GM12878 (cell line): ENCODE measurements around the gene SNX21. TPM values are rescaled to one million over a fixed set of nuclear protein-coding genes. Genes with fewer than 3 reads are reported as not detected.
A peak's percentile ranks its signal among the peaks of the same experiment; 100 is the strongest.

ENCODE experiments used
- ATAC-seq: fragments of 200-7000 bp; cut with Tn5 transposase; 3 replicates; pipeline ENCODE4 v1.9.1; 2020; ENCODE audit warnings: mild to moderate bottlenecking, moderate library complexity
- BruUV-seq: library from RNA; stranded (reverse); fragments of 400-500 nt; replicated peaks from 2 replicates; lab custom pipeline; 2021; lab: Mats Ljungman, UMichigan
- CTCF ChIA-PET: fragments of 300-600 bp; sonication (Branson Sonifier 250); formaldehyde crosslinking; extraction: SDS; loops from one replicate; lab custom pipeline; 2021; ENCODE audit warnings: inconsistent platforms; lab: Yijun Ruan, JAX
- POLR2A ChIA-PET: fragments of 350-600 bp; formaldehyde crosslinking; extraction: SDS; loops from one replicate; lab custom pipeline; 2021; ENCODE audit warnings: inconsistent platforms; lab: Charles Lee
- RAD21 ChIA-PET: fragments of 300-600 bp; sonication (Branson Sonifier 250); formaldehyde crosslinking; loops from one replicate; lab custom pipeline; 2023; ENCODE audit warnings: antibody characterized with exemption; ENCODE audit not compliant: unreplicated experiment; lab: Charles Lee
- SMC1A ChIA-PET: fragments of 300-600 bp; sonication (Branson Sonifier 250); formaldehyde crosslinking; loops from one replicate; lab custom pipeline; 2023; ENCODE audit not compliant: unreplicated experiment, uncharacterized antibody; lab: Charles Lee
- DNase-seq: peaks from one replicate; pipeline ENCODE4 v3.0.0-alpha.2; 2011; ENCODE audit warnings: low read depth, low spot score
- FAIRE-seq: peaks from 3 replicates; lab custom pipeline; 2011; peaks lifted over from hg19 to GRCh38; lab: Jason Lieb, UNC
- H2AFZ ChIP-seq: 2 replicates; pipeline ENCODE4 v1.6.0; 2011; ENCODE audit warnings: low read depth, low read length, control low read depth; ENCODE audit not compliant: control insufficient read depth
- H3K27ac ChIP-seq: 2 replicates; pipeline ENCODE4 v1.5.1; 2011; ENCODE audit warnings: control low read depth; ENCODE audit not compliant: control insufficient read depth, insufficient read depth
- H3K27me3 ChIP-seq, 2 experiments: replicated peaks in 1 of 2; 2 replicates each; pipeline versions ENCODE4 v1.6.0 to v1.6.1; 2011; ENCODE audit warnings: low read length in 1 of 2; ENCODE audit not compliant: control insufficient read depth in 2 of 2, insufficient read depth in 2 of 2
- H3K36me3 ChIP-seq, 2 experiments: 2 replicates each; pipeline ENCODE4 v1.5.1; 2011; ENCODE audit warnings: low read length in 1 of 2; ENCODE audit not compliant: control insufficient read depth in 2 of 2, insufficient read depth in 2 of 2
- H3K4me1 ChIP-seq: 2 replicates; pipeline ENCODE4 v1.6.1; 2011; ENCODE audit warnings: mild to moderate bottlenecking, low read length, moderate library complexity, mixed read lengths; ENCODE audit not compliant: control insufficient read depth, insufficient read depth
- H3K4me2 ChIP-seq: 2 replicates; pipeline ENCODE4 v1.6.0; 2011; ENCODE audit warnings: control low read depth; ENCODE audit not compliant: control insufficient read depth, insufficient read depth
- H3K4me3 ChIP-seq: fragments of 200-600 bp; sonication (generic); 2 replicates; pipeline ENCODE4 v1.5.1; 2016
- H3K79me2 ChIP-seq: 2 replicates; pipeline ENCODE4 v1.6.0; 2011; ENCODE audit warnings: low read length; ENCODE audit not compliant: control insufficient read depth, insufficient read depth
- H3K9ac ChIP-seq: 2 replicates; pipeline ENCODE4 v1.8.0; 2011; ENCODE audit warnings: low read length, control low read depth, mixed read lengths; ENCODE audit not compliant: control insufficient read depth, insufficient read depth
- H3K9me3 ChIP-seq: replicated peaks from 3 replicates; pipeline ENCODE4 v1.5.1; 2011; ENCODE audit warnings: mild to moderate bottlenecking, low read length; ENCODE audit not compliant: control insufficient read depth, insufficient read depth
- H4K20me1 ChIP-seq: 2 replicates; pipeline ENCODE4 v1.6.0; 2011; ENCODE audit not compliant: control insufficient read depth, insufficient read depth
- DPF2 ChIP-seq: fragments of 450-650 bp; IDR thresholded peaks from 2 replicates; pipeline ENCODE4 v1.6.1; 2017; ENCODE audit warnings: mild to moderate bottlenecking
- FOXK2 ChIP-seq: fragments of 450-650 bp; IDR thresholded peaks from 2 replicates; pipeline ENCODE4 v1.6.1; 2017; ENCODE audit warnings: mild to moderate bottlenecking, moderate library complexity
- HDAC6 ChIP-seq: fragments of 200-600 bp; sonication (generic); IDR thresholded peaks from one replicate; pipeline ENCODE4 v1.8.0; 2017; ENCODE audit warnings: antibody characterized with exemption; ENCODE audit not compliant: unreplicated experiment
- JUNB ChIP-seq: IDR thresholded peaks from 2 replicates; pipeline ENCODE4 v1.6.1; 2016; ENCODE audit warnings: antibody characterized with exemption, mild to moderate bottlenecking
- MTA2 ChIP-seq: fragments of 450-650 bp; IDR thresholded peaks from 2 replicates; pipeline ENCODE4 v1.6.1; 2016; ENCODE audit warnings: low read depth, mild to moderate bottlenecking, moderate library complexity
- MXI1 ChIP-seq: fragments of 150-350 bp; IDR thresholded peaks from 2 replicates; pipeline ENCODE4 v1.6.1; 2011; ENCODE audit warnings: low read depth, mild to moderate bottlenecking, inconsistent platforms, low read length, improper control_type of control experiment
- NR2C2 ChIP-seq: IDR thresholded peaks from 2 replicates; pipeline ENCODE4 v1.6.1; 2011; ENCODE audit warnings: borderline replicate concordance, low read depth; ENCODE audit not compliant: control insufficient read depth, insufficient read length
- PKNOX1 ChIP-seq: fragments of 450-650 bp; IDR thresholded peaks from 2 replicates; pipeline ENCODE4 v1.6.1; 2016; ENCODE audit warnings: mild to moderate bottlenecking
- POU2F2 ChIP-seq: IDR thresholded peaks from 3 replicates; pipeline ENCODE4 v1.6.1; 2011; ENCODE audit warnings: low read depth, mild to moderate bottlenecking, low read length, borderline replicate concordance
- RAD21 ChIP-seq: IDR thresholded peaks from 2 replicates; pipeline ENCODE4 v1.6.1; 2011; ENCODE audit warnings: mild to moderate bottlenecking, low read depth, low read length, moderate library complexity; ENCODE audit not compliant: insufficient read depth
- SKIL ChIP-seq: fragments of 450-650 bp; IDR thresholded peaks from 2 replicates; pipeline ENCODE4 v1.6.1; 2017; ENCODE audit warnings: mild to moderate bottlenecking, low read depth, inconsistent platforms; ENCODE audit not compliant: poor library complexity, severe bottlenecking
- ZBED1 ChIP-seq: IDR thresholded peaks from 2 replicates; pipeline ENCODE4 v1.6.1; 2016; ENCODE audit warnings: borderline replicate concordance
- ZNF592 ChIP-seq: fragments of 450-650 bp; IDR thresholded peaks from 2 replicates; pipeline ENCODE4 v1.6.1; 2017; ENCODE audit warnings: mild to moderate bottlenecking, moderate library complexity
- ZSCAN29 ChIP-seq: fragments of 450-650 bp; IDR thresholded peaks from 2 replicates; pipeline ENCODE4 v1.6.1; 2017; ENCODE audit warnings: mild to moderate bottlenecking, moderate library complexity
- WGBS: methylation state at CpG from one replicate; pipeline ENCODE4 v1.1.6; 2016; ENCODE audit warnings: low lambda C conversion rate; ENCODE audit not compliant: insufficient replicate concordance, insufficient coverage; ENCODE audit errors: missing lambda C conversion rate; 5-methylcytosine and 5-hydroxymethylcytosine counted together
- in situ Hi-C: fragments of 300-500 bp; cut with MboI; formaldehyde crosslinking; loops from 9 replicates; pipeline ENCODE4 v1.14.3; 2018; ENCODE audit warnings: mixed read lengths
- intact Hi-C: fragments of 100-400 bp; cut with micrococcal nuclease; formaldehyde crosslinking; loops from one replicate; pipeline ENCODE4 v1.14.2; 2022; ENCODE audit not compliant: unreplicated experiment
- polyA plus RNA-seq, 11 experiments: library from polyadenylated mRNA; depleted of rRNA in 4 of 11; unstranded in 6 of 11; stranded (reverse) in 5 of 11; fragments of >200 nt; fragmentation: Nextera tagmentation in 4 of 11; fragmentation: Illumina TruSeq in 1 of 11; extraction: Ambion mirVana in 4 of 11; extraction: Trizol in 1 of 11; gene quantifications; 1 replicate in 1 of 11; 2 replicates in 10 of 11; pipeline versions ENCODE4 v1.2.1 to v1.2.3, GENCODE V29; 2011 to 2016; ENCODE audit warnings: inconsistent platforms in 2 of 11, missing spikeins in 2 of 11, low read depth in 1 of 11
- total RNA-seq, 4 experiments: library from RNA; depleted of rRNA in 3 of 4; stranded (reverse); fragments of >200 nt in 3 of 4; fragmentation: Illumina TruSeq in 1 of 4; extraction: Trizol in 1 of 4; gene quantifications; 2 replicates each; pipeline versions ENCODE4 v1.2.1 to v1.2.3, GENCODE V29; 2013 to 2021

Gene SNX21
- total and polyA plus RNA-seq, 10 of the 15 experiments (the other 5 are each of a cell fraction or from before 2014, with no cell fraction given) = 0.10 to 1.4 (median 0.57) TPM

GRCh38 chr20:45890985-45891983, 57.7 kb downstream of the SNX21 start, which contains the start of the genes CTSA and NEURL2:
TSS of gene CTSA (plus strand) at chr20:45891335. CDS start at chr20:45891569, 234 bp downstream.
TSS of gene NEURL2 (minus strand) at chr20:45891208. CDS start at chr20:45890991, 217 bp downstream.
- ChIA-PET POLR2A (interaction anchor here (0.5 to 2.4 kb wide), 10 partner anchors 10 to 79 kb away, joined by 3 to 19 read pairs (median 4); partner anchors contain the start of genes PCIF1 and ZSWIM1), CTCF (interaction anchor here (0.8 to 3.0 kb wide), 9 partner anchors 10 to 92 kb away, joined by 4 to 38 read pairs (median 5); partner anchors contain the start of genes PCIF1, UBE2C and ZSWIM1)
- no peaks in the 10 kb centered on the region for H4K20me1 ChIP-seq
- TF ChIP-seq ZSCAN29 (no peak; the same call in 1 of the 2 replicates), FOXK2 (peak; percentile 81), RAD21 (0 out of 2 replicates have a peak, but pooled peaks have one; percentile 9), PKNOX1 (no peak), ZNF592 (no peak), NR2C2 (no peak), JUNB (no peak), SKIL (peak; percentile 80), MTA2 (peak; percentile 68), ZBED1 (0 out of 2 replicates have a peak, but pooled peaks have one; percentile 37), DPF2 (peak; percentile 86), HDAC6 (no peak), POU2F2 (peak; percentile 39; the same call in 1 of the 3 replicates), MXI1 (peak; percentile 91)

More at GRCh38 chr20:45890985-45891983, 57.7 kb downstream of the SNX21 start, which contains the start of the genes CTSA and NEURL2:
- 1% methylated on average over 78 of the region's 78 CpGs for WGBS
- Histone ChIP-seq H3K36me3 (peaks cover 0 to 4% of the 10 kb centered on the region in 2 experiments; a peak in 2 of 4 replicates), H3K4me1 (peaks cover 22% of the 10 kb centered on the region), H3K27me3 (no peaks in the 10 kb centered on the region), H3K9me3 (no peaks in the 10 kb centered on the region), H3K9ac (peak within 1 kb of the TSS; percentile 81), H3K4me2 (peak within 1 kb of the TSS; percentile 98), H3K4me3 (peak within 1 kb of the TSS; percentile 83), H3K79me2 (peaks cover 4% of the 10 kb centered on the region), H3K27ac (peak within 1 kb of the TSS; percentile 75), H2AFZ (peak within 1 kb of the TSS; percentile 87)
- ChIA-PET RAD21 (interaction anchor here (1.0 to 3.4 kb wide), 6 partner anchors 10 to 78 kb away, joined by 3 to 25 read pairs (median 6); partner anchors contain the start of gene ZSWIM1), SMC1A (interaction anchor here (1.1 to 2.8 kb wide), 8 partner anchors 9 to 93 kb away, joined by 3 to 12 read pairs (median 4); partner anchors contain the start of genes PLTP and ZSWIM1)
- in situ Hi-C loops = no loop called here
- peak; percentile 87 for ATAC-seq
- intact Hi-C loops = loop anchor here (1.0 to 5.0 kb wide), 4 partner anchors 19 to 81 kb away; partner anchors contain the start of genes ACOT8, PCIF1, ZNF335 and ZSWIM3
- peak; percentile 51 for DNase-seq
- BruUV-seq = no TSS peak
- FAIRE-seq = peak; percentile 91
